ENCODE data around the gene TRIM39.
"Not testable (repeated sequence)": the region's sequence is repeated elsewhere in the genome, so short reads cannot be mapped to it uniquely, and the experiment has no call there.

The TRIM39 gene

GRCh38 chr6:30369280-30369679 is 42.6 kb downstream of the TRIM39 start:
- DNase-seq = not testable (repeated sequence)

- no peak for DNase-seq
Observed at GRCh38 chr6:30378290-30378937, 51.7 kb downstream of the TRIM39 start.

- no peak for DNase-seq
Observed at GRCh38 chr6:30380464-30380863, 53.7 kb downstream of the TRIM39 start.

GRCh38 chr6:30386166-30386565 is 59.4 kb downstream of the TRIM39 start:
- no peak for DNase-seq

GRCh38 chr6:30391240-30391639 is 64.5 kb downstream of the TRIM39 start:
- DNase-seq = no peak

All from activated effector memory CD4-positive, alpha-beta T cell treated with Interleukin-2 at 50 U/mL for 16 hours (primary cell).